Skeletal muscle tissue (tissue), 4 donors: ENCODE data around the gene FYCO1. TPM values are rescaled to one million over a fixed set of nuclear protein-coding genes. Genes with fewer than 3 reads are reported as not detected.

Source experiments
- H3K27ac ChIP-seq: one replicate; pipeline ENCODE4 v1.7.0; 2013; ENCODE audit warnings: mild to moderate bottlenecking, low read depth, low read length, inconsistent platforms
- H3K27me3 ChIP-seq, 3 donors: one replicate each; pipeline ENCODE4 v1.7.0; 2013; ENCODE audit warnings: low read length in 3 of 3; ENCODE audit not compliant: control insufficient read depth in 3 of 3, insufficient read depth in 3 of 3
- H3K36me3 ChIP-seq, 3 donors: one replicate each; pipeline ENCODE4 v1.7.0; 2013; ENCODE audit warnings: low read length in 3 of 3; ENCODE audit not compliant: control insufficient read depth in 3 of 3, insufficient read depth in 3 of 3
- H3K4me1 ChIP-seq, 3 donors: one replicate each; pipeline ENCODE4 v1.7.0; 2013; ENCODE audit warnings: low read length in 3 of 3, mild to moderate bottlenecking in 3 of 3; ENCODE audit not compliant: control insufficient read depth in 3 of 3, insufficient read depth in 3 of 3
- H3K4me3 ChIP-seq, 3 donors: one replicate each; pipeline ENCODE4 v1.7.0; 2013; ENCODE audit warnings: low read length in 3 of 3
- H3K9ac ChIP-seq, 3 donors: one replicate each; pipeline ENCODE4 v1.7.0; 2013; ENCODE audit warnings: low read length in 3 of 3, mild to moderate bottlenecking in 3 of 3, moderate library complexity in 2 of 3, low read depth in 1 of 3
- H3K9me3 ChIP-seq, 3 donors: one replicate each; pipeline ENCODE4 v1.7.0; 2013; ENCODE audit warnings: low read length in 3 of 3; ENCODE audit not compliant: control insufficient read depth in 3 of 3
- total RNA-seq: library from RNA; depleted of rRNA; stranded (reverse); fragments of >200 nt; gene quantifications from one replicate; pipeline ENCODE4 v1.2.3, GENCODE V29; 2014
- donor health status: Osteomylitis.

The FYCO1 gene
- total RNA-seq, 1 donor from 2014 or later: 16.7 TPM

GRCh38 chr3:45915059-45915439 is 80.6 kb downstream of the FYCO1 start:
- Histone ChIP-seq H3K9me3 (no peaks in the 10 kb centered on the region), H3K27ac (no peak overlapping the region), H3K4me1 (peaks cover 0 to 6% (median 0%) of the 10 kb centered on the region in 3 donors), H3K36me3 (peaks cover 21 to 25% (median 23%) of the 10 kb centered on the region in 3 donors), H3K27me3 (no peaks in the 10 kb centered on the region), H3K9ac (no peak overlapping the region), H3K4me3 (no peak overlapping the region)

- Histone ChIP-seq H3K4me1 (peaks cover 0 to 6% (median 0%) of the 10 kb centered on the region in 3 donors), H3K9ac (no peak overlapping the region), H3K27ac (no peak overlapping the region), H3K4me3 (no peak overlapping the region), H3K36me3 (peaks cover 18 to 20% (median 18%) of the 10 kb centered on the region in 3 donors), H3K27me3 (no peaks in the 10 kb centered on the region), H3K9me3 (no peaks in the 10 kb centered on the region)
Observed at GRCh38 chr3:45914362-45915058, 81.1 kb downstream of the FYCO1 start.

DNA sequence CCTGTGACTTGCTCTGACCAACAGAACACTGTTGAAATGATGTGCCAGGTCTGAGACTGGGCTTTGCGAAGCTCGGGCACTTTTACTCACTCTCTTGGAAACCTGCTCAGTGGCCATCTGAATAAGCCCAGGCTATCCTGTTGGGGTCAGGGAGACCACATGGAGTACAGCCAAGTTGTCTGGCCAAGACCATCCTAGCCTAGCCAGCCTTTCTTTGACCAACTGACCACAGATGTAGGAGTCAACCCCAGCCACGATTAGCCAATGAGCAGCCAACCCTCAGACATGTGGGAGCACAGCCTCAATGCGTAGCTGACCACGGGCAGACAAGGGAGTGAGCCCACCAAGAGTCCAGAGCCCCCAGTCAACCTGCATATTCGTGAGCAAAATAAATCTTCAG is 83.2 kb downstream of the FYCO1 start:
- peaks cover under 1 to 6% (median 4%) of the 10 kb centered on the region in 3 donors for H3K36me3 ChIP-seq
- no peaks in the 10 kb centered on the region for H3K27me3 ChIP-seq
- no peak overlapping the region for H3K4me3 ChIP-seq
- peaks cover 4 to 15% (median 11%) of the 10 kb centered on the region in 3 donors for H3K4me1 ChIP-seq
- no peak overlapping the region for H3K9ac ChIP-seq
- H3K27ac ChIP-seq: no peak overlapping the region
- H3K9me3 ChIP-seq: no peaks in the 10 kb centered on the region

- H3K9ac ChIP-seq: no peak overlapping the region
- H3K27ac ChIP-seq: no peak overlapping the region
- H3K4me3 ChIP-seq: no peak overlapping the region
- no peaks in the 10 kb centered on the region for H3K9me3 ChIP-seq
- no peaks in the 10 kb centered on the region for H3K27me3 ChIP-seq
- peaks cover 11 to 19% (median 19%) of the 10 kb centered on the region in 3 donors for H3K4me1 ChIP-seq
- peaks cover 0 to 6% (median 3%) of the 10 kb centered on the region in 3 donors for H3K36me3 ChIP-seq
Observed at GRCh38 chr3:45911511-45912226, 84.0 kb downstream of the FYCO1 start.

DNA sequence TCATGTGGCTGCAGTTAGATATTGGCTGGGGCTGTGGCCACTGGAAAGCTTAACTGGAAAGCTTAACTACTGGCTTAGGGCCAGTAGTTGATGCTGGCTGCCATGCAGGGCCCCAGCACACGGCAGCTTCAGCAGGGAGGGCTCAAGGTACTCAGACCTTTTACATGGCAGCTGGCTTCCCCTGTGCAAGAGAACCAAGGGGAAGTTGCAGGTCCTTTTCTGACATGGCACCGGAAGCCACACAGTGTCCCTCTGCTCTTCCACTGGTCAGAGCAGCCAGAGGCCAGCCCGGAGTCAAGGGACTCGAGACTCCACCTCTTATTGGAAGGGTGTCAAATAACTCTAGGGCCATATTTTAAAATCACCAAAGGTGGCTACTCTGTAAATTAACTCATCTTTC is 84.7 kb downstream of the FYCO1 start:
- Histone ChIP-seq H3K9ac (no peak overlapping the region), H3K36me3 (peaks cover 0 to 6% (median 3%) of the 10 kb centered on the region in 3 donors), H3K9me3 (no peaks in the 10 kb centered on the region), H3K4me1 (peaks cover 15 to 27% (median 26%) of the 10 kb centered on the region in 3 donors), H3K27me3 (no peaks in the 10 kb centered on the region), H3K4me3 (no peak overlapping the region), H3K27ac (no peak overlapping the region)

- Histone ChIP-seq H3K9ac (no peak overlapping the region), H3K9me3 (no peaks in the 10 kb centered on the region), H3K27me3 (no peaks in the 10 kb centered on the region)
Observed at GRCh38 chr3:45909542-45909941, 86.1 kb downstream of the FYCO1 start.

GRCh38 chr3:45908761-45909160 is 86.9 kb downstream of the FYCO1 start:
- Histone ChIP-seq H3K4me3 (no peak overlapping the region), H3K36me3 (peaks cover 3 to 9% (median 4%) of the 10 kb centered on the region in 3 donors), H3K27ac (no peak overlapping the region), H3K4me1 (peaks cover 15 to 29% (median 26%) of the 10 kb centered on the region in 3 donors), H3K9me3 (no peaks in the 10 kb centered on the region), H3K27me3 (no peaks in the 10 kb centered on the region), H3K9ac (peak overlapping the region in 1 of 3 donors; percentile 8)

More at GRCh38 chr3:45909542-45909941, 86.1 kb downstream of the FYCO1 start:
- peaks cover 15 to 29% (median 26%) of the 10 kb centered on the region in 3 donors for H3K4me1 ChIP-seq
- H3K4me3 ChIP-seq: no peak overlapping the region
- H3K36me3 ChIP-seq: peaks cover 0 to 7% (median 3%) of the 10 kb centered on the region in 3 donors
- no peak overlapping the region for H3K27ac ChIP-seq

DNA sequence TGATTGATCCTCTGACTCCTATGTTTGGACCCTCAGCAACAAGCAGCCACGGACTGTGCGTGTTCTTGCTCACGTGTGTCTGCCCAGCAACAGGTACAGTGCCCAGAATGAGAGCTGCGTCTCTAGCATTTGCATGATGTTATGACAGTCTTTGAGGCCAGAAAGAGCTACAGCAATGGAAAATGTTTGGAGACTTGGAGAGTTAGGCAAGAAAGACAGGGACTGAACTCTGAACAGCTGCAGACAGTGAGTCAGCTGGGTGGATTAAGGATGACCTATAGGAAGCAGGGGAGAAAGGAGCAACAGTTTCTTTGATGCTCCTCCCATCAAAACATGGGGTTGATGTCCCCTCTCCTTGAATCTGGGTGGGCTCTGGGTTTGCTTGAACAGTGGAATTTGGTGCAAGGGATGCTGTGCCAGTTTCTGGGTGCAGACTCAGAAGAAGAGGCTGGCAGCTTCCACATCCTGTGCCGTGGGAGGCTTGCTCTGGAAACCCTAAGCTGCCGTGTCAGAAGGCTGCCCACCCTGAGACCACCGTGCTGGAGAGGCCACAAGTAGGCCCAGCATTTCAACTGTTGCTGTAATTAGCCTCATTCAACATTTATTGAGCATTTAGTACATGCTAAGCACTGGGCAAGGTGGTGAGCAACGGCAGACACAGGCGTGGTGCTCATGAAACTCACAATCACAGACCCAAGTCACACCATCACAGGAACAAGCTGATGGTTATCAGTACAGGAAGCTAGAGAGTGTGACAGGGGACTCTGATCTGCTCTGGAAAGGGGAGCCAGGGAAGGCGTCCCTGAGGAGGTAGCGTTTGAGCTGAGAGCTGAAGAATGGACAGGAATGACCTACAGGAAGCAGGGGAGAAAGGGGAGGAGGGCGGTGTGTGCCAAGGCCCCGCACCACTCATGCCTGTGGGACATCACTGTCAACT is 87.6 kb downstream of the FYCO1 start:
- H3K27me3 ChIP-seq: no peaks in the 10 kb centered on the region
- H3K27ac ChIP-seq: peak overlapping the region; percentile 37
- H3K4me1 ChIP-seq: peaks cover 15 to 29% (median 26%) of the 10 kb centered on the region in 3 donors
- H3K36me3 ChIP-seq: peaks cover 3 to 9% (median 4%) of the 10 kb centered on the region in 3 donors
- H3K9ac ChIP-seq: peak overlapping the region in 1 of 3 donors; percentile 8
- H3K9me3 ChIP-seq: no peaks in the 10 kb centered on the region
- peak overlapping the region in 1 of 3 donors; percentile 22 for H3K4me3 ChIP-seq

DNA sequence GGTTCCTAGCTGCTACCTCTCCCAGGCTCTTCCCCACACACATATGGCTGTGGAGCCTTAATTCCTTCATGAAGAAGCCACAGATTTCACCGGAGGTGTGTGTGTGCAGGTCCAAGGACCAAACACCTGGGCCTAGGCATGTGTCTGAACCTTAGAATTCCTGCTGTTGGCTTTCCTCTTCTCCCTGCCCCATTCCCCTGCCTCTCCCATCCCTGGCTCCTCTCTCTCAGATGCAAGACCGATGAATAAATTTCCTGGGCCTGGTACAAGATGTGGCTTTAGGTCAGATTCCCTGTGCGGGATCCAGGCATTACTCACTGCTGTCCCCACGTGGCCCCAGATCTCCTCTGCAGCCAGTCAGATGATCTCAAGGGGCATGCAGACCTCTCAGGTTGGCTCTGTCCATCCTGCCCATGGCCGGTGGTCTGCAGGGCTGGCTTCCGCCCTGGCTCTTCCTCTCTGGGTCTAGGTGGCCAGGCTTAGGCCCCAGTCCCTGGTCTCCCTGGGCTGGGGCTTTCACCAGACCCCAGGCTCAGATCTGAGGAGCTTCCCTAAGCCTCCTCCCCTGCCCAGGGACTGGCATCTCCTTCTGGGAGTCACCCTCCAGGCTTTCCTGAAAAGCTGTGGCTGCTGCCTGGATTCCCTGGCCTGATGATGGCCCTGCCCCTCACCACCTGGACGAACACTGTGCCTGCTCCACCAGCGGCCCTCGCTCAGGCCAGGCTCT is 88.8 kb downstream of the FYCO1 start:
- Histone ChIP-seq H3K4me1 (peaks cover 15 to 29% (median 26%) of the 10 kb centered on the region in 3 donors), H3K4me3 (peak overlapping the region in 1 of 3 donors; percentile 13), H3K27me3 (no peaks in the 10 kb centered on the region), H3K9me3 (no peaks in the 10 kb centered on the region), H3K9ac (no peak overlapping the region), H3K36me3 (peaks cover 0 to 4% (median 4%) of the 10 kb centered on the region in 3 donors), H3K27ac (peak overlapping the region; percentile 37)
